Stimulated activated CD4-positive, alpha-beta T cell treated with anti-CD3 and anti-CD28 coated beads, Interleukin-4, amount 100 ng/mL, for 1 hour (primary cell): ENCODE measurements around the gene LGSN.
"Not testable (repeated sequence)": the region's sequence is repeated elsewhere in the genome, so short reads cannot be mapped to it uniquely, and the experiment has no call there.

Experiments used
- DNase-seq: peaks from one replicate; pipeline ENCODE4 v3.0.0-alpha.2; 2020

The LGSN gene

GRCh38 chr6:63303476-63303875 is 16.3 kb downstream of the LGSN start:
- no peak for DNase-seq

GRCh38 chr6:63299667-63300066 is 20.1 kb downstream of the LGSN start:
- no peak for DNase-seq

- no peak for DNase-seq
Measured at GRCh38 chr6:63295553-63296194, 24.1 kb downstream of the LGSN start.

- DNase-seq = no peak
Measured at GRCh38 chr6:63290492-63291058, 29.2 kb downstream of the LGSN start.

- DNase-seq = no peak
Measured at GRCh38 chr6:63289269-63289872, 30.4 kb downstream of the LGSN start.

GRCh38 chr6:63280639-63281180 is 39.1 kb downstream of the LGSN start:
- DNase-seq = no peak

- DNase-seq = no peak
Measured at GRCh38 chr6:63278916-63279315, 40.9 kb downstream of the LGSN start.

GRCh38 chr6:63275953-63276352 is 43.8 kb downstream of the LGSN start:
- DNase-seq = no peak

- not testable (repeated sequence) for DNase-seq
Measured at GRCh38 chr6:63274795-63275430, 44.9 kb downstream of the LGSN start.

- no peak for DNase-seq
Measured at GRCh38 chr6:63272397-63272796, 47.4 kb downstream of the LGSN start.

GRCh38 chr6:63269470-63269869 is 50.3 kb downstream of the LGSN start:
- DNase-seq = no peak

GRCh38 chr6:63268574-63268973 is 51.2 kb downstream of the LGSN start:
- no peak for DNase-seq

- no peak for DNase-seq
Measured at GRCh38 chr6:63267828-63268227, 52.0 kb downstream of the LGSN start.

- no peak for DNase-seq
Measured at GRCh38 chr6:63267046-63267445, 52.7 kb downstream of the LGSN start.

- no peak for DNase-seq
Measured at GRCh38 chr6:63263444-63263843, 56.3 kb downstream of the LGSN start.

- no peak for DNase-seq
Measured at GRCh38 chr6:63261820-63262219, 58.0 kb downstream of the LGSN start.

- DNase-seq = no peak
Measured at GRCh38 chr6:63259153-63259552, 60.6 kb downstream of the LGSN start.

- DNase-seq = no peak
Measured at GRCh38 chr6:63249875-63250482, 69.8 kb downstream of the LGSN start.

- no peak for DNase-seq
Measured at GRCh38 chr6:63246581-63246980, 73.2 kb downstream of the LGSN start.

GRCh38 chr6:63245909-63246308 is 73.9 kb downstream of the LGSN start:
- DNase-seq = no peak

GRCh38 chr6:63245420-63245819 is 74.4 kb downstream of the LGSN start:
- no peak for DNase-seq

GRCh38 chr6:63236398-63236817 is 83.4 kb downstream of the LGSN start:
- no peak for DNase-seq

GRCh38 chr6:63230511-63230910 is 89.3 kb downstream of the LGSN start:
- not testable (repeated sequence) for DNase-seq
